NCI-H748 (cell line): ENCODE measurements around the gene COL8A1.
A peak's percentile ranks its signal among the peaks of the same experiment; 100 is the strongest.
"Not testable (repeated sequence)": the region's sequence is repeated elsewhere in the genome, so short reads cannot be mapped to it uniquely, and the experiment has no call there.

Experiments
- DNase-seq: peaks from one replicate; lab custom pipeline; 2025; ENCODE audit not compliant: unreplicated experiment; lab: John Stamatoyannopoulos, UW

COL8A1 gene

DNA sequence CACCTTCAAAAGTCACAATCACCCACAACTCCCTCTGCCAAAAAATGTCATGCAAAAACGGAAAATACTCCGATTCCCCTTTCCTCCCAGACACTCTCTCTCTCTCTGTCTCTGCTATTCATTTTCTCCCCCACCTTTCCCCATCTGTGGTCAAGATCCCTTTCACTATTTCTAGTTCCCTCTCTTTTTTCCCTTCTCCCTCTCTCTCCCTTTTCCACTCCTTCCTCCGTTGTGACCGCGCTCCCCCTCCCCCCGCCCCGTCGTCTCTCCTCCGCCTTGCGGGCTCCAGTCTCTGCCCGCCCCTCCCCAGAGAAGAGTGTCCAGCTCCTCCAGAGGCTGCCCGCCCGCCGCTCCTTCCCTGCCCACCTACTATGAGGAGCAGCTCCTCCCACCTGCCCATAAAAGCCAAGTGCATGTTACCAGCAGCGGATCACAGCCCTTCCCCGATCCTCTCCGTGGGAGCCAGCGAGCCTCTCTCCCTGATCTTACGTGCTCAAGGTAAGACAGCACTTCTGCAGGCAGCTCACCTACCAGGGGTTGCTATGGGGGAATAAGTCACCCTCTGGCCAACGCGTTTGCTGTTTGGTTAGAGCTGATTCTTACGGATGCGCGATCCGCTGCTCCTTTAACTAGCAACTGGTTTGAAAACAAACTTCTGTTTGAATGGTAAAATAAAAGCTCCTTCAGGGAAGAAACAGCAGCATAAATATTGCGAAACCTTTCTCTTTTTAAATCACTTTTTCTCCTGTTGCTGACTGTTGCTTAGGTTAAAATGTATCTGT, at the start of gene COL8A1:
Gene COL8A1, plus strand, starts transcription at position 428 of the 782 bp plus-strand sequence. CDS start 152,089 bp downstream, outside the sequence.
- peak; percentile 57 for DNase-seq

DNA sequence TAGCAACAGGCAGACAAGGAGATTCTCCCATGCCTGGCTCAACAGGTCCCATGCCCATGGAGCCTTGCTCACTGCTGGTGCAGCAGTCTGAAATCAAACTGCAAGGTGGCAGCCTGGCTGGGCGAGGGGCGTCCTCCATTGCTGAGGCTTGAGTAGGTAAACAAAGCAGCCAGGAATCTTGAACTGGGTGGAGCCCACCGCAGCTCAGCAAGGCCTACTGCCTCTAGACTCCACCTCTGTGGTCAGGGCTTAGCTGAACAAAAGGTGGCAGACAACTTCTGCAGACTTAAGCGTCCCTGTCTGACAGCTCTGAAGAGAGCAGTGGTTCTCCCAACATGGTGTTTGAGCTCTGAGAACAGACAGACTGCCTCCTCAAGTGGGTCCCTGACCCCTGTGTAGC, 49.2 kb upstream of the COL8A1 start:
- not testable (repeated sequence) for DNase-seq

DNA sequence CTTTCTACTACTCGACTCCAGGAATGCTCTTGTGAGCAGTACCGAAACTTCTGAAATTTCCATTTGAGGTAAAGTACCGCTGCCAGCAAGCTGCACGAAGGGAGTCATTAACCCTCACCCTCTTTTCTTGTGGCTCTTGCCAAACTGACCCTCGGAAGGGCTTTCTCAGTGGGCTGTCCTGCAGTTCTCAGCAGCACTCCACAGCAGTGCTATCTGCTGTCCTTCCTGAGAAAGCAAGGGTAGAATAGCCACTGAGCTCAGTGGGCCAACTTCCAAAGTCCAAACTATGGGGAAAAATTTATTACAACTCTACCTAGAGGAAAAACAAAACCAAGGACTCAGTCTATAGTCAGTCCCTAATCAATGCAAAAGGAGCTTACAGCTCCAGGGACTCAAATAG, 38.5 kb upstream of the COL8A1 start:
- DNase-seq: no peak

DNA sequence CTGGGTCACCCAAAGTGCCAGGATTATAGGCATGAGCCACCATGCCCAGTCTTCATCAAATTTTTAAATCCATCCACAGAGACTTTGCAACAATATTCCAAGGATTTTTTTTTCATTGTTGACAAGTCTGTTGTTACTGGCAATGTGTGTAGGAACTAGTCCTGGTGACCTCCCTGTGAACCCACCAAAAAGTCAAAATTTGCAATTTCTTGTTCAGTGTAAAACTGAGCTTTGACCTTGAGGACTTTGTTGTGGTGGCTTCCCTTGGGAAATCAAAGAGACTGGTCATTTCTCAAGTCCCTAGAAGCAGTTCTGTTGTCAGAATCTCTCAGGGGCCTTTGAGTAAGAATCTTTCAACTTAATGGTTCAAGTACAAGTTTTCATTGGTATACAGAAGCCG, 36.9 kb upstream of the COL8A1 start:
- DNase-seq: no peak

DNA sequence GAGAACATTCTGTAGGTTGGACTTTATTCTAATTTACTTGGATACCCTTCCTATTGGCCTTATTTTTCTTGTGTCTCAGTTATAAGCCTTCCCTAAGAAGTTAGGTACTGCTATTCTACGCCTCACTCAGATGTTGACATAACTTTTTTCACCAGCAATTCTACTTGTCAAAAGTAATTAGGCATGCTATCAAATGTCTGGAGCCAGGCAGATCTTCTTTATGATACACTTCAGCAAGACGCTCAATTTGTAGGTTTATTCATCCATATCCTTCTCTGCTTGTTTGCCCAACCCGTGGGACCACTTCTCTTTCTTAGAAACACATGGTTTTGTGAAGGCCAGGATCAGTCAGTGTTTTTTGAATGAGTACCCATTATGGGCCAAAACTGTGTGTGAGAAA, 36.2 kb upstream of the COL8A1 start:
- no peak for DNase-seq

DNA sequence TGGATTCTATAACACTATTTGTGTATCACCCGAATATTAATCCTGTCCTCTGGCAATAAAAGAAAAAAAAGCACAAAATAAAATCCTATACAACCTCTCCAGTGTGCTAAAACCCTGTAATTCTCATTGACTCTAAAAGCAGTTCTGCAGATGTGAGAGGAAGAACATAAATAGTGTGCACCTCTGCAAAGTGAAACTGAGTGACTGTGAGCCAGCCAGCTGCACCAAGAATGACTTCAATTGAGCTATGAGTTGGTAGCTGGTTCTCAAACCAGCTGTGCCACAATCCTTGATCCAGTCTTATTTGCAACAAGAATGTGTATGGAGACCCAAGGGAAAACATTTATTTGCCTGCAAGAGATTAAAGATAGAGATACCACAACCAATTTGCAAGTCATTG, 31.2 kb upstream of the COL8A1 start:
- no peak for DNase-seq

DNA sequence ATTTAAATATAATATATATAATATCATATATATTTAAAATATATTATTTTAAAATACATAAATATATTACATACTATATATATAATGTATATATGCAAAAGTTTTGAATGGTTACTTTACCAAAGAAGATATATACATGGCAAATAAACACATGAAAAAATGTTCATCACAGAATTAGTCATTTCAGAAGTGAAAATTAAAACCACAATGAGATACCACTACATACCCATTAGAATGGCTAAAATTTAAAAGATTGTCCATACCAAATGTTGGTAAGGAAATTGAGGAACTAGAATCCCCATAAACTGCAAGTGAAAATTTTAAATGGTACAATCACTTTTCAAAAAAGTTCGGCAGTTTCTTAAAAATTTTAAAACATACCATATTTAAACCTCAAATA, 23.6 kb upstream of the COL8A1 start:
- DNase-seq: no peak

DNA sequence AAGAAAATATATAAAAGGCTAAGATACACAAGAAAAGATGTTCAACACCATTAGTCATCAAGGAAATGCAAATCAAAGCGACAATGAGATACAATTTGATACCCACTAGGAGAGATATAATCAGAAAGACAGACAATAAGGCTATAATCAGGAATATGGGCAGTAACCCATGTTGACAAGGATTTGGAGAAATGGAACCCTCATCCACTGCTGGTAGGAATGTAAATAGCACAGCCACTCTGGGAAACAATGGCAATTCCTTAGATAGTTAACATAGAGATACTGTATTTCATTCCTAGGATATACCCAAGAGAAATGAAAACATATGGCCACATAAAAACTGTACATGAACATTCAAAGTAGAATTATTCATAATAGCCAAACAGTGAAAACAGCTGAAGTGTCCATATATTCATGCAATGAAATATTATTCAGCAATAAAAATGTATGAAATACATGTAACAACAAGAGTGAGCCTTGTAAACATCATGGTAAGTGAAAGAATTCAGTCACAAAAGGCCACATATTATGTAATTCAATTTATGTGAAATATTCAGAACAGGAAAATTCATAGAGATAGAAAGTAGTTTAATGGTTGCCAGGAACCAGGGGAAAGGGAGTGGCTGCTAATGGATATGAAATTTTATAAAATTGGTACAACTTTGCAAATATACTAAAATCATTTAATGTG, 18.2 kb upstream of the COL8A1 start:
- DNase-seq: no peak

DNA sequence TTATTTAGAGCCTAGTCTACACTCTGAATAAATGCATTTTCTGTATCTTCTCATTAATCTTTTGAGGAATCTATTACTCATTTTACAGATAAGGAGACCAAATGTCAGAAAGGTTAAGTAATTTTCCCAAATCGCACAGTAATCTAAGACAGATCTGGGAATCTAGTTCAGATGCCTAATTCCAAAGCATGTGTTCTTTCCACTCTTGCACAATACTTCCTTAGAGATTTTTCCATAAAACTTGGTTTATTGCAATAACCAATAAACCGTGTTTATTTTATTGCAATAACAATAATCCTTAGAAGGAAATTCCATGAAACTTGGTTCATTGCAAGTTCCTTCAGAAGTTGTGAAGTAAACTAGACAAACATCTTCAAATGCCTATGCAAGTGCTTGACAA, 17.4 kb upstream of the COL8A1 start:
- no peak for DNase-seq

DNA sequence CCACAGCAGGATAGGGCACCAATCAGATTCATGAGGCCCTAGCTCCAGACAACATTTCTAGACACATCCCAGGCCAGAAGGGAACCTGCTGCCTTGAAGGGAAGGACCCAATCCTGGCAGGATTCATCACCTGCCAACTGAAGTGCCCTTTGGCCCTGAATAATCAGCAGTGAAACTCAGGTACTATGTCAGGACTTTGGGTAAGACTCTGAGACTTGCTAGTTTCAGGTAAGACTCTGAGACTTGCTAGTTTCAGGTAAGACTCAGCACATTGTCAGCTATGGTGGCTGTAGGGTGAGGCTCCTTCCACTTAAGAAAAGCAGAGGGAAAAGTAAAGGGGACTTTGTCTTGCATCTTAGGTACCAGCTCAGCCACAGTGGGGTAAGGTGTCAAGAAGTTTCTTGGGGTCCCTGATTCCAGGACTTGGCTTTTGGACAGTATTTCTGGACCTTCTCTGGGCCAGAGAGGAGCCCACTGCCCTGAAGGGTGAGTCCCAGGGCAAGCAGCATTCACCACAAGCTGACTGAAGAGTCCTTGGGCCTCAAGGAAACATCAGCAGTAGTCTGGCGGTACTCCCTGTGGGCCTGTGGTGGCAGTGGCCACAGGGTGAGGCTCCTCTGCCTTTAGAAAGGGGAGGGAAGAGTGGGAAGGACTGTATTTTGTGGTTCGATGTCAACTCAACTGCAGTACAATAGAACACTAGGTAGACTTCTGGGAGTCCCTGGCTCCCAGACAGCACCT, 13.7 kb upstream of the COL8A1 start:
- no peak for DNase-seq

DNA sequence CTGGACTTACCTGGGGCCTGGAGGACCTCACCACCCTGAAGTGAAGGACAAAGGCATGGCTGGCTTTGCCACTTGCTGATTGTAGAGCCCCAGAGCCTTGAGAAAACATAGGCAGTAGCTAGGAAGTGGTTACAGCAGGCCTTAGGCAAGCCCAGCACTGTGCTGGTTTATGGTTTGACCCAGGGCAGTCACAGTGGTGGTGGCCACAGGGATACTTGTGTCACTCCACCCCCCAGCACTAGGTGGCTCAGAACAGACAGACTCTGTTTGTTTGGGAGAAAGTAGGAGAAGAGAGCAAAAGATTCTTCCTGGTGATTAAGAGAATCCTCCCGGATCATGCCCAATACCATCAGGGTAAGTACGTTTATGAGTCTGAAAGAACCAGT, 13.2 kb upstream of the COL8A1 start:
- DNase-seq: no peak

DNA sequence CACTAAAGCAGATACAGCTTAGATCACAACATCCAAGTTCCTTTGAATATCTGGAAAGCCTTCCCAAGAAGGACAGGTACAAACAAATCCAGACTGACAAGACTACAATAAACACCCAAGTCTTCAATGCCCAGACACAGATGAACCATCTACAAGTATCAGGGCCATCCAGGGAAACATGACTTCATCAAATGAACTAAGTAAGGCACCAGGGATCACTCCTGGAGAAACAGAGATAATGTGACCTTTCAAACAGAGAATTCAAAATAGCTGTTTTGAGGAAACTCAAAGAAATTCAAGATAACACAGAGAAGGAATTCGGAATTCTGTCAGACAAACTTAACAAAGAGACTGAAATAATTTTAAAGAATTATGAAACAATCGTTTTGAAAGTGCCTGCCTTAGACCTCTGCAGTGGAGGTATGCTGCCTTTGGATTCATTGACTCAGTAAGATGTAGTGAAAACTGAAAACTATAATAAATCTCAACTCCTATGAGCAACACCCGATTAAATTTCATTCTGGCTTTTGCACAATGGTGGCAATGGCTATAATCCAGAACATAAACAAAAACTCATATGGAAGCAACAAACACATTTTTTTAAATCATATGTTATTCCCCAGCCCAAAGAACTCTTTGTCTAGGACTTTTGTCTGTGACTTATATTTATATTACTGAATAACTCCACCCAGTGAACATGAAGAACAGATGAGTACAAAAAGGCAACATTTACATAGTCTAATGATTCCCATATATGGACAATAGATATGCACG, 12.6 kb upstream of the COL8A1 start:
- DNase-seq: no peak

DNA sequence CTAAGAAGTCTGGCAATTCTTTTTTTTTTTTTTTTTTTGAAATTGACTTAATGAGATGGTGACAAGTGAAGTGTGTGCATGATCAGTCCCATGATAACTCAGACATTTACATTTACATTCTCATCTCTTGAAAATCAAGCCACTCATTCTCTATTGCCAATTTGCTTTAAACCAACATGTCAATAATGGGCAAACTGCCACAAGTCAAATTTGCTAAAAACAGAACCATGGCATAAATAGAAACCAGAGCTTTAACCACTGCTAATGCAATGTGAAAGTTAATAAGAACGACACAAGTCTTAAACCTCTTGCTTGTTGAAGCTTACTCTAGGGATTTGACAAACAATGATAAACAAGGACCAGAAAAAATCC, 12.0 kb upstream of the COL8A1 start:
- no peak for DNase-seq

DNA sequence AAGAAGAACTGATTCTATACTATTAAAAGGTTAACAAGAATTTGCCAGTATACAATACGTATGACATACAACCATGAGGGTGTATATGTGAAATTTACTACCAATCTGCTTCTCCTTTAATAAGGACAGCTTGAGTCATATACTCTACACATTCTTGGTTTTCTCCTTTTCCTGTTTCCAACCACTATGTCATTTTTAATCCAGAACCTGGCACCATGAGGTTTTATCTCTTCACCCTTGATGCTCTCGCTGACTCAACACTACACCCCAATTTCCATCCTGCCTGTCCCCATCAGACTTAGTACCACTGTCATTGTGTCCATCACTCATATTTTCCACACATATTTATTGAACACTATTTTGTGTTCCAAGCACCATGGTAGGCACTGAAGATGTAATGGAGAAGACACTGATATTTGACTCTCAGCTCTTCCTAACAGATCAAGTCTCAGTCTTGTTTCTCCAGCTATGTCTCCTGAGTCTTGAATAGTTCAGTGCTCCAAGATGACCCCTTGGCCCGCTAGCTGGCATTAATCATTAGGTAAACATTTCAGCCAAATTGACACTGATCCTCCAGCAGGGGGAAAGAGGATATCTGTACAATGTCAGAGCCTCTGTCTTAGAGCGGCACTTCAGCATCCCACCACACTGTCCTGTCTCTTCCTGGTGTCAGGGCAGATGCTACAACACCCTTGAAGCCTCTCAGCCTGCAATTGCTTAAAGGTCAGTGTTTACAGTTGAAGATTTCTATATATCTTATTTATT, 11.2 kb upstream of the COL8A1 start:
- DNase-seq: no peak

DNA sequence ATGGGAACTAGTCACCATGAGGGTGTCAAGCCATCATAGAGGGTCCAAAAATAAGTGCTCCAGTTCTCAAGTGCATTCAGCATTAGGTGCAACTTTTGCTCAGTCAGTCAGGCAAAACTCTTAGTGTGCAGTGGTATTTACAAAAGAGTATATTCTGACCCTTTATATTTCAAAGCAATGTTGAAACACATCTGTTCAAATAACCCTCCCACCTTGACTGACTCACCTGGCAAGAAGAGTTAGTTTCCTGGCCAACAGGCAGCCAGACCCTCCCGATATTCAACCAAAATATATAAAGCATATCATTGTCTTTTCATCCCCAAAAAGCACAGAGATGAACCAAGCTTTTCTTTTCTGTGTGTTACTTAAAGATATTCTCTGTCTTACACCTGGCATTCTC, 7.6 kb upstream of the COL8A1 start:
- DNase-seq: no peak

DNA sequence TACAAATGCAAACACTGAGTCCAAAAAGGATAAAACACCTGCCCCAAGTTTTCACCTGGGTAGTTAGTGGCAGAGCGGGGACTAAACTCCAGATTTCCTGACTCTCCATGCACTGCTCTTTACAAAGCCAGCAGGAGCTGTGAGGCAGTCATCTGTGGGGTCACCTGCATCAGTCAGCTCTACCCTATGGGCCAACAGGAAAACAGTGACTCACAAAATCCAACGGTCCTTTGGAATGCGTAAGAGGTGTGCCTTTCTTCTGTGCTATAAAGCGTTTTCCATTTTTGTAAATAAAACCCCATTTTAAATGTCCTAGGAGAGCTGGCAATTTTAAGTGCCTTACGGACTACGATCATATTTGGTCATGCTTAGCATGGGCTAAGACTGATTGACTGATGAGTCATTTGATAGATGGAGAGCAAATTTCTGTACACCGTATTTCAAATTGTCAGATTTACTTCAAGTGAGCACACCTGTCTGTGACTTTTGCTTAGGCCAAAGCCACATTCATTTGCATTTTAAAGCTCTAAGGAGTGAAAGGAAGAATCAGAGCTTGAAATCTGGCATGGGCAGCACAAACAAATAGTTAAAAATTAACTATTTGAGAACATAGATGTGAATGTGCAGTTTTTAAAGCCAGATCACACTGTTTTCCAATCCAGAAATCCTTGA, 4.4 kb upstream of the COL8A1 start:
- DNase-seq: no peak

DNA sequence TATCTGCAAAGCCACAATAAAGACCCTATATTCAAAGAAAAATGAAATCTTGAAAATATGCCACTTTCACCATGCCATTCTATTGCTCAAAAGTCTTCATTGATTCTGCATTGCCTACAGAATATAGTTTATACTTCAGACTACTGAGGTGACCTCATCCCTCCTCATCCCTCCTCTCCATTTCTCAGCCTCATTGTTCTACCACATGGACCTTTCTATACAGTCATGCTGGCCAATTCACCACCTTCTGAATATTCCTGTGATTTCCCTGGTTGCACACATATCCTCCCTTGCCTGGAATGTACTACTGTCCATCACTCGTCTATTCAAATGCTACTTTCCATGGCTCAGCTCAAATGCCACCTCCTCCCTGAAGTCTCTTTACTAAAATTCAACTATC, 3.5 kb upstream of the COL8A1 start:
- no peak for DNase-seq

DNA sequence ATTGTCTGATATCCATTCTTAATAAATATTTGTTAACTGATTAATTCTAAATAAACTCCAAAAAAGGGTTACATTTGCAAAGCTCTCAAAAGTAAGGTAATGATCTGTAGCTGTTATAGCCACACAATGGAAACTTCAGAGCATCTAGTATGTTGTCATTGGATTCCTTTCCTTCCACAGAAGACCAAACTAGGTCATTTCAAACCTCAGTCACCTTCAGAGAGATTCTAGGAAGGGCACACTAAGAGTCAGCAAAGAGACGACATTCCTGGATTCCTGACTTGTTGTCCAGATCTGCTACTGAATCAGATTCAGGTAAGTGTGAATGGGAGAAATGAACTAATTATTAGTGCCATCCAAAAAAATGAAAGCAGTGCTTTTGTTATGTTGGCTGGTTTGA, 3.0 kb upstream of the COL8A1 start:
- no peak for DNase-seq

DNA sequence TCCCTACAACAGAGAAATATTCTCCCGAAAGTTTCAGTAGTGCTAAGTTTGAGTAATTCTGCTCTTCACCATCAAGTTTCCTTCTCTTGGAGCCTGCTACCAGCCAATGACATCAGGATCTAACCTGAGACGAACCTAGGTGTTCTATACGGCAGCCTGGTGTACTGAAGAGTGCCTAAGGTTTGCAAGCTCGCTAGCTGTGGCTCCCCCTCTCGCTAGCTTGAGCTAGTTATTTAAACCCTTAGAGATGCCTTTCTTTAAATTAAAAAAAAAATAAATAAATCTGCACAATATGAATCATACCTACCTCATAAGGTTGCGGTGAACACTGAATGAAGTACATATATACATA, 1.4 kb upstream of the COL8A1 start:
- no peak for DNase-seq
